H1 (cell line): Measurements from ENCODE around the gene CLMP.

Experiments
- EZH2 ChIP-seq: fragments of 200-600 bp; sonication (generic); IDR thresholded peaks from 2 replicates; pipeline ENCODE4 v1.7.1; 2012; ENCODE audit warnings: low read depth, mild to moderate bottlenecking, moderate library complexity, low read length, inconsistent platforms; ENCODE audit not compliant: severe bottlenecking
- POLR2AphosphoS5 ChIP-seq: IDR thresholded peaks from 2 replicates; pipeline ENCODE4 v1.6.1; 2011; ENCODE audit warnings: low read depth, low read length
- RAD21 ChIP-seq, 2 experiments: IDR thresholded peaks in 1 of 2; conservative IDR thresholded peaks in 1 of 2; 2 replicates each; pipeline ENCODE4 v1.6.1; 2011; ENCODE audit warnings: low read depth in 2 of 2, low read length in 2 of 2, improper control_type of control experiment in 1 of 2, inconsistent platforms in 1 of 2, mild to moderate bottlenecking in 1 of 2, moderate library complexity in 1 of 2
- SP4 ChIP-seq: IDR thresholded peaks from 2 replicates; pipeline ENCODE4 v1.6.1; 2012; ENCODE audit warnings: low read length, inconsistent platforms
- TAF1 ChIP-seq: IDR thresholded peaks from 2 replicates; pipeline ENCODE4 v1.6.1; 2011; ENCODE audit warnings: mild to moderate bottlenecking, low read depth, low read length
- YY1 ChIP-seq: IDR thresholded peaks from 2 replicates; pipeline ENCODE4 v1.6.1; 2011; ENCODE audit warnings: low read depth, mild to moderate bottlenecking, low read length
- TF ChIP-seq, protein P1 (sequence below), 3 experiments: IDR thresholded peaks; 1 replicate in 2 of 3; 2 replicates in 1 of 3; pipeline versions ENCODE4 v1.5.1 to v1.6.1; 2011; ENCODE audit warnings: low read length in 3 of 3, mild to moderate bottlenecking in 3 of 3, inconsistent platforms in 2 of 3, low read depth in 1 of 3, moderate library complexity in 1 of 3; ENCODE audit not compliant: insufficient read depth in 1 of 3; ENCODE audit errors: control extremely low read depth in 1 of 3

DNA sequence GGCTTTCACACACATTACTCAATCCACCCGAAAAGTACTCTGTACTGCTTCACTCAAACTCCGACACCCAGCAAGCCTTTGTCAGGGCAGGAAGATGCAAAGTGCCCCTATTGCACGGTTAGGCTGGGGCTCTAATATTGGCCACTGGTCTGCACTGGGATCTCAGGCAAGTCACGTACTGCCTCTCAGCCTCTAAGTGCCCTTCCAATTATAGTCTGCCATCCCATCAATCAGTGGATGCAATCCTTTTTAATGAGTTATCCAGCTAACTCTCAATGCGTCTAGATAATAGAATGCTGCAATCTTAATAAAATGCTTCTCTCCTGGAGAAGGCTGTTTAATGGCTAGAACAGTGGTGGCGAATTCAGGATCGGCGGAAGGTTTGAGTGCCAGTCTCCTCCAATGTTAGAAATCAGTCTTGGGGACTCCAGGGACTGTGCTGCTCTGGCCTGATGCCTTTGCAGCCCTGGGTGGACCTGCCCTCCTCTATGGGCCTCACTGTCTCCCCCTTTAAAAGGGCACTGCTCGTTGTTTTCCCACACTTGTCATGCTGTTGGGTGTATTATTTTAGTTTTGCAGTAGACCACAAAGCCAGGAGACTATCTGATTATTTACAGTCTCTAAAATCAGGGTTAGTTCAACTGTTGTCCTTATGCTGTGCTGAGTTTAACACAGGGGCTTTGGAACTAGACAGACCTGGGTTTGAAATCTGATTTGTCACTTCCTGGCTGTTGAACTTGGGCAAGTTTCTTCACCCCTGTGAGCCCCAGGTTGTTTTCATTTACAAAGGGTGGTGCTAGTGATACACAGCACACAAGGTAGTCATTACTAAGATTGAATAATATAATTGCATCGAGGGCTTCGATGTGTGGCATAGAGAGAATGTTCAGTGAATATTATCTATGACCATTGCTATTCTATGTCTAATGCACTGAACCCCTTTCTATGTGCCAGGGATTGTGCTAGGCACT, 36.7 kb downstream of the CLMP start:
- TF ChIP-seq YY1 (no peak), SP4 (no peak), EZH2 (no peak), POLR2AphosphoS5 (no peak), TAF1 (no peak), RAD21 (IDR thresholded peaks at IDR 0.05 in 1 of 2, conservative IDR thresholded peaks at IDR 0.05 in 1 of 2; ENCODE audit: low read depth in 2 of 2, low read length in 2 of 2) (no peak)
- TF ChIP-seq, protein P1, sequence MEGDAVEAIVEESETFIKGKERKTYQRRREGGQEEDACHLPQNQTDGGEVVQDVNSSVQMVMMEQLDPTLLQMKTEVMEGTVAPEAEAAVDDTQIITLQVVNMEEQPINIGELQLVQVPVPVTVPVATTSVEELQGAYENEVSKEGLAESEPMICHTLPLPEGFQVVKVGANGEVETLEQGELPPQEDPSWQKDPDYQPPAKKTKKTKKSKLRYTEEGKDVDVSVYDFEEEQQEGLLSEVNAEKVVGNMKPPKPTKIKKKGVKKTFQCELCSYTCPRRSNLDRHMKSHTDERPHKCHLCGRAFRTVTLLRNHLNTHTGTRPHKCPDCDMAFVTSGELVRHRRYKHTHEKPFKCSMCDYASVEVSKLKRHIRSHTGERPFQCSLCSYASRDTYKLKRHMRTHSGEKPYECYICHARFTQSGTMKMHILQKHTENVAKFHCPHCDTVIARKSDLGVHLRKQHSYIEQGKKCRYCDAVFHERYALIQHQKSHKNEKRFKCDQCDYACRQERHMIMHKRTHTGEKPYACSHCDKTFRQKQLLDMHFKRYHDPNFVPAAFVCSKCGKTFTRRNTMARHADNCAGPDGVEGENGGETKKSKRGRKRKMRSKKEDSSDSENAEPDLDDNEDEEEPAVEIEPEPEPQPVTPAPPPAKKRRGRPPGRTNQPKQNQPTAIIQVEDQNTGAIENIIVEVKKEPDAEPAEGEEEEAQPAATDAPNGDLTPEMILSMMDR (IDR thresholded peaks at IDR 0.05; ENCODE audit: control extremely low read depth in 1 of 3, insufficient read depth in 1 of 3, low read depth in 1 of 3, low read length in 3 of 3): no peak
